Spleen (tissue), 11 donors: Measurements from ENCODE around the gene FDPS. TPM values are rescaled to one million over a fixed set of nuclear protein-coding genes. Genes with fewer than 3 reads are reported as not detected.

Source experiments
- DNase-seq: peaks from one replicate; pipeline ENCODE4 v3.0.0-alpha.2; 2020
- H3K27ac ChIP-seq, 8 donors: fragments of 200-600 bp; sonication (generic) in 7 of 8; 1 replicate in 4 of 8; 2 replicates in 4 of 8; pipeline versions ENCODE4 v1.5.0 to v1.8.0; 2016 to 2021; ENCODE audit warnings: inconsistent platforms in 4 of 8, mild to moderate bottlenecking in 4 of 8, moderate library complexity in 1 of 8
- H3K27me3 ChIP-seq, 7 donors: fragments of 200-600 bp; sonication (generic) in 6 of 7; replicated peaks in 1 of 7; 1 replicate in 4 of 7; 2 replicates in 3 of 7; pipeline versions ENCODE4 v1.5.0 to v1.8.0; 2016 to 2021; ENCODE audit warnings: inconsistent platforms in 3 of 7, mild to moderate bottlenecking in 1 of 7
- H3K36me3 ChIP-seq, 6 donors: fragments of 200-600 bp; sonication (generic) in 5 of 6; 1 replicate in 4 of 6; 2 replicates in 2 of 6; pipeline versions ENCODE4 v1.5.0 to v1.8.0; 2016 to 2021; ENCODE audit warnings: inconsistent platforms in 2 of 6
- H3K4me1 ChIP-seq, 6 donors: fragments of 200-600 bp; sonication (generic) in 5 of 6; 1 replicate in 3 of 6; 2 replicates in 3 of 6; pipeline versions ENCODE4 v1.5.0 to v1.8.0; 2016 to 2021; ENCODE audit warnings: inconsistent platforms in 3 of 6
- H3K4me3 ChIP-seq, 8 donors: fragments of 200-600 bp; sonication (generic) in 7 of 8; 1 replicate in 4 of 8; 2 replicates in 4 of 8; pipeline versions ENCODE4 v1.5.0 to v1.8.0; 2016 to 2021; ENCODE audit warnings: inconsistent platforms in 4 of 8, mild to moderate bottlenecking in 4 of 8, moderate library complexity in 2 of 8
- H3K9me3 ChIP-seq, 8 donors: fragments of 200-600 bp; sonication (generic) in 7 of 8; 1 replicate in 4 of 8; 2 replicates in 4 of 8; pipeline versions ENCODE4 v1.5.0 to v1.8.0; 2016 to 2021; ENCODE audit warnings: inconsistent platforms in 4 of 8
- POLR2A ChIP-seq, 3 donors: fragments of 450-650 bp; IDR thresholded peaks; one replicate each; pipeline ENCODE4 v1.5.1; 2017; ENCODE audit warnings: antibody characterized with exemption in 3 of 3, mild to moderate bottlenecking in 1 of 3
- POLR2AphosphoS5 ChIP-seq, 3 donors: sonication (generic); formaldehyde crosslinking; IDR thresholded peaks; one replicate each; pipeline ENCODE4 v1.5.1; 2017; ENCODE audit warnings: antibody characterized with exemption in 3 of 3
- WGBS, 5 donors: extraction: QIAGEN DNeasy Blood & Tissue Kit in 3 of 5; methylation state at CpG; one replicate each; pipeline versions ENCODE4 v1.1.5 to v1.1.7; 2013 to 2018; 5-methylcytosine and 5-hydroxymethylcytosine counted together
- intact Hi-C: fragments of 100-400 bp; cut with DNase I; formaldehyde crosslinking; loops from one replicate; pipeline ENCODE4 v1.15.0; 2023; ENCODE audit warnings: low total_unique reads
- polyA plus RNA-seq, 3 donors: library from polyadenylated mRNA; stranded (reverse); fragments of 200-250 nt; gene quantifications; one replicate each; pipeline ENCODE4 v1.2.1, GENCODE V29; 2013
- total RNA-seq, 7 donors: library from RNA; depleted of rRNA in 3 of 7; stranded (reverse); fragments of >200 nt in 3 of 7; fragmentation: NEBNext Ultra II Directional in 4 of 7; extraction: Animal tissue kit (Norgen Biotek cat#: 25700) in 4 of 7; gene quantifications; one replicate each; pipeline versions ENCODE4 v1.1.0 to v1.2.1, GENCODE V29; 2016 to 2021
- TF ChIP-seq, protein P1 (sequence below), 11 experiments: fragments of 200-600 bp in 7 of 11; fragments of 450-650 bp in 4 of 11; sonication (generic) in 4 of 11; IDR thresholded peaks in 8 of 11; conservative IDR thresholded peaks in 3 of 11; 1 replicate in 7 of 11; 2 replicates in 4 of 11; pipeline versions ENCODE4 v1.4.0 to v1.8.0; 2016 to 2021; ENCODE audit warnings: antibody characterized with exemption in 11 of 11, inconsistent platforms in 4 of 11, mild to moderate bottlenecking in 1 of 11
- donor health status: healthy with polysubstance abuse.
- donor health status: DM: no; HTN: no; CAD: no; lungs with moderate emphysema.
- donor health status: DM: no; HTN: no; CAD: no.
- donor health status: Bipolar disorder and iron deficiency.
- donor health status: healthy.
- donor health status: DM: no; HTN: no; CAD: no.
- donor health status: DM: yes; HTN: yes; CAD: no.

The FDPS gene
- total and polyA plus RNA-seq, 10 donors, result 84.5 to 134 (median 105) TPM

DNA sequence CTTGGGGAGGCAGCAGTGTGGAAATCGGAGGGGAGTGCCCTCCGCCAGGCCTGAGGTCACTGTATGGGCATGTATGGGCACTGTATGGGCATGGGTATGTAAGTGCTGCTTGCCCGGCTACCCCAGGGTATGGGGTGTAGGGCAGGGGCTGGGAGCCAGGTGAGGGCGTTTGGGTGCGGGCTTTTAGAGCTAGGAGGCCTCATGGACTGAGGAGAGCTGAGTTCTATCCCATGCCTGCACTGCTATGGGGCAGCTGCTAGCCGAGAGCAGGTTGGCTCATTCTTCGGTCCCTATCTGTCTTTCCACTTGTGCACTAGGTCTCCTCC is 12.8 kb upstream of the FDPS start:
- intact Hi-C loops, result no loop called here
- no peak for DNase-seq
- no peaks in the 10 kb centered on the region for H3K36me3 ChIP-seq
- no peak overlapping the region for H3K27ac ChIP-seq
- no peak overlapping the region for H3K4me3 ChIP-seq
- no peak for TF ChIP-seq POLR2A (IDR thresholded peaks at IDR 0.05)
- TF ChIP-seq, protein P1, sequence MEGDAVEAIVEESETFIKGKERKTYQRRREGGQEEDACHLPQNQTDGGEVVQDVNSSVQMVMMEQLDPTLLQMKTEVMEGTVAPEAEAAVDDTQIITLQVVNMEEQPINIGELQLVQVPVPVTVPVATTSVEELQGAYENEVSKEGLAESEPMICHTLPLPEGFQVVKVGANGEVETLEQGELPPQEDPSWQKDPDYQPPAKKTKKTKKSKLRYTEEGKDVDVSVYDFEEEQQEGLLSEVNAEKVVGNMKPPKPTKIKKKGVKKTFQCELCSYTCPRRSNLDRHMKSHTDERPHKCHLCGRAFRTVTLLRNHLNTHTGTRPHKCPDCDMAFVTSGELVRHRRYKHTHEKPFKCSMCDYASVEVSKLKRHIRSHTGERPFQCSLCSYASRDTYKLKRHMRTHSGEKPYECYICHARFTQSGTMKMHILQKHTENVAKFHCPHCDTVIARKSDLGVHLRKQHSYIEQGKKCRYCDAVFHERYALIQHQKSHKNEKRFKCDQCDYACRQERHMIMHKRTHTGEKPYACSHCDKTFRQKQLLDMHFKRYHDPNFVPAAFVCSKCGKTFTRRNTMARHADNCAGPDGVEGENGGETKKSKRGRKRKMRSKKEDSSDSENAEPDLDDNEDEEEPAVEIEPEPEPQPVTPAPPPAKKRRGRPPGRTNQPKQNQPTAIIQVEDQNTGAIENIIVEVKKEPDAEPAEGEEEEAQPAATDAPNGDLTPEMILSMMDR (IDR thresholded peaks at IDR 0.05 in 8 of 11, conservative IDR thresholded peaks at IDR 0.05 in 3 of 11), result no peak
- TF ChIP-seq POLR2AphosphoS5 (IDR thresholded peaks at IDR 0.05), result no peak
- H3K4me1 ChIP-seq, result peaks cover 0 to 12% (median 3%) of the 10 kb centered on the region in 6 donors
- WGBS, 5 donors, result 84 to 96% (median 92%) methylated on average over 7 of the region's 7 CpGs
- H3K27me3 ChIP-seq, result peaks cover 0 to 44% (median 21%) of the 10 kb centered on the region in 7 donors
- no peaks in the 10 kb centered on the region for H3K9me3 ChIP-seq

DNA sequence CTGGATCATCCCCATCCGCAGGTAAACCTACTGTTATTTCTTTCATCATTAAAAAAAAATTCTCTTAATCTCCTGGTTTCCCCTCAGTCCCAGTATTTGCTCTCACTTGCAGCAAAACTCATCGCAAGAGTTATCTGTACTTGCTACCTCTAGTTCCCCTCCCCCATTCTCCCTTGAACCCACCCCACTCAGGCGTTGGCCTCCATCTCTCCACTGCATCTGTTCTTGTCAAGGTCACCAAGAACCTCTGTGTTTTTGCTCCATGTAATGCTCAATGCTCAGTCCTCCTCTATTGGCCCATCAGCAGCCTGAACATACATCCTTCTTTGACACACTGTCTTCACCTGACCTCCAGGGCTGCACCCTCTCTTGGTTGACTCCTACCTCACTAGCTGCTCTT is 12.0 kb upstream of the FDPS start:
- Histone ChIP-seq H3K27me3 (peaks cover 0 to 44% (median 21%) of the 10 kb centered on the region in 7 donors), H3K36me3 (no peaks in the 10 kb centered on the region), H3K9me3 (no peaks in the 10 kb centered on the region), H3K4me3 (no peak overlapping the region), H3K4me1 (peaks cover 0 to 12% (median 3%) of the 10 kb centered on the region in 6 donors), H3K27ac (no peak overlapping the region)
- DNase-seq, result no peak
- intact Hi-C loops, result no loop called here
- TF ChIP-seq, protein P1 (IDR thresholded peaks at IDR 0.05 in 8 of 11, conservative IDR thresholded peaks at IDR 0.05 in 3 of 11), result no peak
- TF ChIP-seq POLR2AphosphoS5 (IDR thresholded peaks at IDR 0.05) (no peak), POLR2A (IDR thresholded peaks at IDR 0.05) (no peak)
- 73 to 95% (median 85%) methylated on average over 3 of the region's 3 CpGs for WGBS, 5 donors

DNA sequence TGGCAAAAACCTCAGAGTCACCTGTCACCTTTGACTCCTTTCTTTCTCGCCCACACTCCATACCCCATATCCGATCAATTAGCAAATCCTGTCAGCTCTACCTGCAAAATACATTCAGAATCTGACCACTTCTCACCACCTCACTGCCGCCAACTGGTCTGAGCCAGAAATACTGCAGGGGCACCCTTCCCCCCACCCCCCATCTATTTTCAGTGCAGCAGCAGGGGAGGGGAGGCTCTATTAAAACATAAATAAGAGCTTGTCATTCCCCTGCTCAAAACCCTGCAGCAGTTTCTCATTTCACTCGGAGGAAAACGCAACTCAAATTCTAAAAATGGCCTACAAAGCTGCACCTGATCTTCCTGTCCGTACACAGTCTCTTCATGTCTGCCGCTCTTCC is 11.3 kb upstream of the FDPS start:
- H3K27me3 ChIP-seq, result peaks cover 0 to 44% (median 21%) of the 10 kb centered on the region in 7 donors
- no peaks in the 10 kb centered on the region for H3K9me3 ChIP-seq
- no peaks in the 10 kb centered on the region for H3K36me3 ChIP-seq
- no peak overlapping the region for H3K4me3 ChIP-seq
- intact Hi-C loops, result no loop called here
- DNase-seq, result no peak
- no peak for TF ChIP-seq POLR2A (IDR thresholded peaks at IDR 0.05)
- no peak for TF ChIP-seq POLR2AphosphoS5 (IDR thresholded peaks at IDR 0.05)
- TF ChIP-seq, protein P1 (IDR thresholded peaks at IDR 0.05 in 8 of 11, conservative IDR thresholded peaks at IDR 0.05 in 3 of 11), result no peak
- peaks cover 0 to 12% (median 3%) of the 10 kb centered on the region in 6 donors for H3K4me1 ChIP-seq
- WGBS, 5 donors, result 63 to 72% (median 67%) methylated on average over 7 of the region's 7 CpGs
- H3K27ac ChIP-seq, result no peak overlapping the region

DNA sequence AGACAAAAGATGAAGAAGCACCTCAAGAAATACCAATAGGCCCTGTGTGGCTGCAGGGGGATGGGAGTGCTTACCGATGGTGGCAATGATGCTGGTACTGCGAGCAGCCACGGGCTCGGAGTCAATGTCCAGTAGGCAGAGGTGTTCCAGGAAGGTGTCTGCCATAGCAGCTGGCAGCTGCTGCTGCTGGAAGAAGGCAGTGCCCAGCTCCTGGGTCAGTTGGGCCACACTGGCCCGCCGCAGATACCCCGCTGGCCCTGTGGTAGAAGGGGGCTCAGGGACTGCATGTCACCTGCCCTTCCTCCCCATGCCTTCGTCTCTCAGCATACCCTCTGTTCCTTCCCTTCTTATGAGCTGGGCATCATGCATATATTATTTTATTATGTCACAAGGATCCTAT is 8.6 kb upstream of the FDPS start:
- Histone ChIP-seq H3K9me3 (no peaks in the 10 kb centered on the region), H3K36me3 (no peaks in the 10 kb centered on the region), H3K27ac (no peak overlapping the region), H3K4me1 (peaks cover 0 to 7% (median 3%) of the 10 kb centered on the region in 6 donors), H3K4me3 (no peak overlapping the region), H3K27me3 (peaks cover 0 to 22% (median 12%) of the 10 kb centered on the region in 7 donors)
- 92 to 95% (median 94%) methylated on average over 8 of the region's 8 CpGs for WGBS, 5 donors
- intact Hi-C loops, result no loop called here
- TF ChIP-seq POLR2A (IDR thresholded peaks at IDR 0.05) (no peak), POLR2AphosphoS5 (IDR thresholded peaks at IDR 0.05) (no peak)
- TF ChIP-seq, protein P1 (IDR thresholded peaks at IDR 0.05 in 8 of 11, conservative IDR thresholded peaks at IDR 0.05 in 3 of 11), result no peak
- no peak for DNase-seq
